Right cardiac atrium (tissue), 5 donors: ENCODE results near the gene TNFAIP8L2. TPM values are rescaled to one million over a fixed set of nuclear protein-coding genes. Genes with fewer than 3 reads are reported as not detected.
A peak's percentile ranks its signal among the peaks of the same experiment; 100 is the strongest.

Experiments
- ATAC-seq, 2 donors: fragments of 200-7000 bp; cut with Tn5 transposase; one replicate each; pipeline versions ENCODE4 v1.8.0 to v1.9.1; 2020; ENCODE audit warnings: moderate library complexity in 2 of 2, mild to moderate bottlenecking in 1 of 2
- DNase-seq, 3 donors: peaks; one replicate each; pipeline ENCODE4 v3.0.0-alpha.2; 2020
- H3K27ac ChIP-seq: one replicate; pipeline ENCODE4 v1.5.1; 2013; ENCODE audit warnings: mild to moderate bottlenecking, low read length, control low read depth, moderate library complexity
- H3K27me3 ChIP-seq: one replicate; pipeline ENCODE4 v1.6.1; 2013; ENCODE audit not compliant: control insufficient read depth, insufficient read depth
- H3K4me1 ChIP-seq: one replicate; pipeline ENCODE4 v1.6.1; 2013; ENCODE audit warnings: low read length; ENCODE audit not compliant: control insufficient read depth, insufficient read depth
- H3K4me3 ChIP-seq: one replicate; pipeline ENCODE4 v1.5.1; 2013; ENCODE audit warnings: low read length, control low read depth
- H3K9me3 ChIP-seq: one replicate; pipeline ENCODE4 v1.6.1; 2013; ENCODE audit warnings: low read length; ENCODE audit not compliant: control insufficient read depth
- WGBS: extraction: QIAGEN DNeasy Blood & Tissue Kit; methylation state at CpG from one replicate; pipeline ENCODE4 v1.1.7; 2013; 5-methylcytosine and 5-hydroxymethylcytosine counted together
- intact Hi-C, 4 donors: fragments of 100-400 bp; cut with DNase I; formaldehyde crosslinking; loops; one replicate each; pipeline versions ENCODE4 v1.11.0 to v1.14.0; 2022 to 2023
- polyA plus RNA-seq: library from polyadenylated mRNA; stranded (reverse); fragments of 200-250 nt; gene quantifications from one replicate; pipeline ENCODE4 v1.2.3, GENCODE V29; 2013
- total RNA-seq, 4 donors: library from RNA; stranded (reverse); fragmentation: NEBNext Ultra II Directional; extraction: Animal tissue kit (Norgen Biotek cat#: 25700); gene quantifications; one replicate each; pipeline ENCODE4 v1.2.1, GENCODE V29; 2021
- donor health status: healthy with polysubstance abuse.
- donor health status: DM: no; HTN: yes; CAD: no.
- donor health status: DM: no; HTN: no; CAD: no.
- donor health status: DM: no; HTN: yes; CAD: no; lungs with severe emphysema.
- donor health status: DM: yes; HTN: yes; CAD: no.

Gene TNFAIP8L2
- total and polyA plus RNA-seq, 5 donors: 1.8 to 3.7 (median 2.1) TPM

DNA sequence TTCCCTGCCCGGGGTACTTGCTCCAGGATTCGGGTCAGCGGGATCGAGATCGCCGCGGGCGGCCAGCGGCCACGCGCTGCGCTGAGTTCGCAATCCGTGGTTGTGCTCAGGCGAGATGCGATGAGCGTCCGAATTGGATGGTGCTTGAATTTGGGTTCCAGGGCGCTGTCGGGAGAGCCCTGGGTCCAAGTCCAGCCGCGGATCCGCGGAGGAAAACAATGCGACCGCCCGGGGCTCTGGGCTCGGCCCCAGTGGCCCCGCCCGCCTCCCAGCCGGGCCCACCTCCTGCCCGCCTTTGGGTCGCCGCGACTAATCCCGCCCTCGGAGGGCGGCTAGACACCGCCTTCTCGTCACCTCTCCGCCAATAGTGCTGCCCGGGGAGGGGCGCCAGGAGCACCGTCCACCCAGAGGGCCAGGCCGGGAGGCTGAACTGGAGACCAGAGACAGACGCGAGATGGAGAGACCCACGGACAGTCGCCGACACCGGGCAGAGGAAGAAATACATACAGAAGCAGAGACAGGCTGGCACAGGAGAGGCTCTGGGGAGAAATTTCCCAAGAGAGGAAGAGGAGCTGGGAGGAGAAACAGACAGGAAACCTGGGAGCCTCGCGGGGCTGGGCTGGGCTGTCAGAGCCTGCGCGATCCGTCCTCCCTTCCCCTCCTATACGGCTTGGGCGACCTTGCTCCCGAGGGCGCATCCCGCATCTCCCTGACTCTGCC, 9.9 kb upstream of the TNFAIP8L2 start, which contains the start of gene SEMA6C:
Gene SEMA6C, minus strand, starts transcription at position 220 of the 720 bp plus-strand sequence. CDS start 4,010 bp downstream, outside the sequence.
- H3K4me1 ChIP-seq: peaks cover 19% of the 10 kb centered on the region
- intact Hi-C loops: no loop called here
- DNase-seq (peak; percentile 97 to 99 (median 98)), ATAC-seq (peak; percentile 97)
- WGBS: under 1% methylated on average over 61 of the region's 61 CpGs
- H3K9me3 ChIP-seq: no peaks in the 10 kb centered on the region
- H3K27me3 ChIP-seq: no peaks in the 10 kb centered on the region
- peak within 1 kb of the TSS; percentile 95 for H3K27ac ChIP-seq
- H3K4me3 ChIP-seq: peak within 1 kb of the TSS; percentile 74

- intact Hi-C loops: no loop called here
- ATAC-seq (no peak), DNase-seq (no peak)
- Histone ChIP-seq H3K4me3 (peak overlapping the region; percentile 74), H3K9me3 (no peaks in the 10 kb centered on the region), H3K4me1 (peaks cover 19% of the 10 kb centered on the region), H3K27ac (peak overlapping the region; percentile 89), H3K27me3 (no peaks in the 10 kb centered on the region)
- 7% methylated on average over 7 of the region's 7 CpGs for WGBS
These were observed 9.3 kb upstream of the TNFAIP8L2 start for GRCh38 chr1:151147132-151147503.

GRCh38 chr1:151147665-151148064, 8.8 kb upstream of the TNFAIP8L2 start:
- 94% methylated on average over 2 of the region's 2 CpGs for WGBS
- Histone ChIP-seq H3K9me3 (no peaks in the 10 kb centered on the region), H3K4me3 (no peak overlapping the region), H3K27ac (peak overlapping the region; percentile 89), H3K4me1 (peaks cover 17% of the 10 kb centered on the region), H3K27me3 (no peaks in the 10 kb centered on the region)
- DNase-seq (no peak), ATAC-seq (no peak)
- intact Hi-C loops: no loop called here

DNA sequence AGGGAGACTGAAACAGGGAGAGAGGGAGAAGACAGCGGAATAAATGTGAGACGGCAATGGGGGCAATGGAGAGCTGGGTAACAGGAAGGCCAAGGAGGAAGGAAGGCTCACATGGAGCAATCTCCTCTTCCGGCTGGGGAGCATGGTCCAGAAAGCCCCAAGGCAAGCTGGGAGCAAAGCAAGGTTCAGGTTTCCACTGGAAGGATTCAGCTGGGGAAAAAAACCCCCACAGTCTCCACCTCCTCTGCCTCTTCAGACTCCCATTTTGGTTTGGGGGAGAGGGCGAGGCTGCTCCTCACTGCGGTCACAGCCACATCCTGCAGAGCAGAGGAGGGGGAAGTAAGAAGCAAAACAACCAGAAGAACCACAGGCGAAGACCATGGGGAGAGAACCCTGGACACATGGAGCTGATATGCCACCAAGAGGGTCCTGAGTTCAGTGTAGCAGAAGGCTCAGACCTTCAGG, 650 bp downstream of the TNFAIP8L2 start:
- peak overlapping the region; percentile 27 for H3K4me3 ChIP-seq
- H3K4me1 ChIP-seq: no peaks in the 10 kb centered on the region
- WGBS: 71% methylated on average over 6 of the region's 6 CpGs
- ATAC-seq (peak; percentile 22 to 30), DNase-seq (peak in 1 of 3 donors; percentile 59)
- no peaks in the 10 kb centered on the region for H3K27me3 ChIP-seq
- H3K27ac ChIP-seq: peak overlapping the region; percentile 15
- intact Hi-C loops: loop anchor here (2.0 to 10.0 kb wide), 3 partner anchors 52 to 60 kb away; no protein-coding TSS in a partner anchor
- no peaks in the 10 kb centered on the region for H3K9me3 ChIP-seq

DNA sequence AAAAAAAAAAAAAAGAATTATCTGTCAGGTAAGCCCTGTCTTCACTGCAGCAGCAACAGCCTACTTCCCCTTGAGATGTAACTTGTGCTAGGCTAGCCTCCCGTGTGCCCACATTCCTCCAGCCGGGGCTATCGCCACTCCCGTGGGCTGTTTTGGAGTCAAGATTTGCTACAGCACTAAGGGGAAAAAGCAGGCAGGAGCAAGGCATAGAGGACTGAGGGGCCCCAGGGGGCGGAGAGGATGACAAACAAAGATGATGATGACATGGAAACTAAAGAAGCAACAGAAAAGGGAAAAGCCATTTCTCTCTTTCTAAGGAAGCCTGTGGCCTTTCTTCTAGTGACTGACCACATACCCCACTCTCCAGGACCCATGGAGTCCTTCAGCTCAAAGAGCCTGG, 1.9 kb downstream of the TNFAIP8L2 start:
- H3K4me3 ChIP-seq: no peak overlapping the region
- H3K27me3 ChIP-seq: no peaks in the 10 kb centered on the region
- intact Hi-C loops: loop anchor here in 2 of 4 donors (5.0 to 10.0 kb wide), 2 partner anchors 54 to 61 kb away; no protein-coding TSS in a partner anchor
- no peak for ATAC-seq
- H3K4me1 ChIP-seq: no peaks in the 10 kb centered on the region
- no peak overlapping the region for H3K27ac ChIP-seq
- peak in 1 of 3 donors; percentile 26 for DNase-seq
- H3K9me3 ChIP-seq: no peaks in the 10 kb centered on the region
- 74% methylated on average over 5 of the region's 5 CpGs for WGBS

DNA sequence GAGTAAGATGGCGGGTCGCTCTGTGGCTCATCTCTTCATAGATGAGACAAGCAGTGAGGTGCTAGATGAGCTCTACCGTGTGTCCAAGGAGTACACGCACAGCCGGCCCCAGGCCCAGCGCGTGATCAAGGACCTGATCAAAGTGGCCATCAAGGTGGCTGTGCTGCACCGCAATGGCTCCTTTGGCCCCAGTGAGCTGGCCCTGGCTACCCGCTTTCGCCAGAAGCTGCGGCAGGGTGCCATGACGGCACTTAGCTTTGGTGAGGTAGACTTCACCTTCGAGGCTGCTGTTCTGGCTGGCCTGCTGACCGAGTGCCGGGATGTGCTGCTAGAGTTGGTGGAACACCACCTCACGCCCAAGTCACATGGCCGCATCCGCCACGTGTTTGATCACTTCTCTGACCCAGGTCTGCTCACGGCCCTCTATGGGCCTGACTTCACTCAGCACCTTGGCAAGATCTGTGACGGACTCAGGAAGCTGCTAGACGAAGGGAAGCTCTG, 2.4 kb downstream of the TNFAIP8L2 start:
- intact Hi-C loops: loop anchor here in 2 of 4 donors (5.0 to 10.0 kb wide), 2 partner anchors 54 to 62 kb away; no protein-coding TSS in a partner anchor
- H3K27me3 ChIP-seq: no peaks in the 10 kb centered on the region
- H3K4me1 ChIP-seq: no peaks in the 10 kb centered on the region
- H3K9me3 ChIP-seq: no peaks in the 10 kb centered on the region
- no peak overlapping the region for H3K27ac ChIP-seq
- DNase-seq (peak in 1 of 3 donors; percentile 64), ATAC-seq (peak; percentile 6 to 7)
- WGBS: 77% methylated on average over 22 of the region's 22 CpGs
- no peak overlapping the region for H3K4me3 ChIP-seq

DNA sequence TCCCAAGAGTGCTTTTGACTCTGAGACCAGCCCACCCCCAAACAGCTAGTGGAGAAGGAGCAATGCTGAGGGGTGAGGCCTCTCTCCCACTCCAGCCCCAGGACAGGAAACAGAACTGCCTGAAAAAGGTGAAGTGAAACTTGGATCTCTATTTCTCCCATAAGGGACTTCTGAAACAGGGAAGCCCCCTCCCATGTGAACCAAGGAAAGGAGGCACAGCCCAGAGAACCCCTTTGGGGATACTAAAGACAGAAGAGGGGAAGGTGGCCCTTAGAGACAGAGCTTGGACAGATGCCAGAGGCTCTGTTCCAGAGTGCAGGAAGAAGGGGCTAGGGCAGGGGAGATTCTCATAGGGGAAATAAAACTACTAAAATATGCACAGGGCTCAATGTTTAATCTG, 2.9 kb downstream of the TNFAIP8L2 start:
- H3K27ac ChIP-seq: no peak overlapping the region

DNA sequence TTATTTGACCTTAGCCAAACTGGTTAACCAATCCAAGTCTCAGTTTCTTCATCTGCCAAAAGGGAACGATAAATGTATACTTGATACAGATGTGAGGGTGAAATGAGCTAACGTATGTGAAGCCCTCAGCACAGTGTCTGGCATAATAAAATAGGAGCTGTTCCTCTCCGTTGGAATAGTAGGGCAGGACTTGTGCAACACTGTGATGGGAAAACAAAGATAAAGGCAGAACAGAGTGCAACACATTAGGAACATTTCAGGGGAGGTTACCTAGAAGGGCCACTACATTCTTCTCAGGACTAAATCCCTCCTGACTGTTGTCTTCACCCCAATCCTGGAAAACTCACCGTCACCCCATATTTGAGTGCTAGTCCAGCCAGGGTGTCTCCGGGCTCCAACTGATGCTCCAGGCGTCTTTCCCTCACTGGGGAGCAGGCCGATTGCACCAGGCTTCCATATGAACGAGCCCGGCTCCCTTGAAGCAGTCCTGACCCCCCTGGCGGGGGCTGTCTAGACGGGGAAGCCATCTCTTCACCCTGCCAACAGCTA, 8.4 kb downstream of the TNFAIP8L2 start:
- DNase-seq: no peak
- Histone ChIP-seq H3K9me3 (no peaks in the 10 kb centered on the region), H3K4me3 (peak overlapping the region; percentile 98), H3K4me1 (peaks cover 7% of the 10 kb centered on the region), H3K27ac (peak overlapping the region; percentile 98), H3K27me3 (no peaks in the 10 kb centered on the region)
- intact Hi-C loops: no loop called here
- 24% methylated on average over 11 of the region's 11 CpGs for WGBS
- ATAC-seq: peak; percentile 20 to 30

More for the DNA sequence above, 2.9 kb downstream of the TNFAIP8L2 start:
- no peak overlapping the region for H3K4me3 ChIP-seq
- H3K27me3 ChIP-seq: no peaks in the 10 kb centered on the region
- no peak for ATAC-seq
- DNase-seq: no peak
- H3K4me1 ChIP-seq: no peaks in the 10 kb centered on the region
- intact Hi-C loops: loop anchor here in 2 of 4 donors (5.0 to 10.0 kb wide), 2 partner anchors 55 to 62 kb away; no protein-coding TSS in a partner anchor
- H3K9me3 ChIP-seq: no peaks in the 10 kb centered on the region

DNA sequence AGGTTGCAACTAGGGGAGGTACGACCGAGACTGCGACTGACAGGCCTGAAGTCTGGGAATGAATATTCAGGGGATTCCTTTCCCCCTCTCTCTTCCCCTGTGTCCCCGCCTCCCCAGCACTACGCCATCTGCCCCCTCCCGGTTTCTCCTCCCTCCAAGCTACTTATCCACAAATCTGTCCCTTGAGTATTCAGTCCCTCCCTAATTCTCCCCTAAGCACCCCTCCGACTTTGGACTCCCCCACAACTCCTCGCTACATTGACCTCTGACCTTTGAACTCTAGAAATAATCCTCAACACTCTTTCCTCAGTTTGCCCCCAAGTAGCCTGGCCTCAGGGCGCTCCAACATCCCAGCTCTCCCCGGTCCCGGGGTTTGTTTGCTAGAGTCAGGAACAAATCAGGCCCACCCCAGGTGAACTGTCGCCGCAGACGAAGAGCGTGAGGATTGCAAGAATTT, 8.9 kb downstream of the TNFAIP8L2 start:
- intact Hi-C loops: no loop called here
- Histone ChIP-seq H3K9me3 (no peaks in the 10 kb centered on the region), H3K27ac (peak overlapping the region; percentile 98), H3K4me1 (peaks cover 7% of the 10 kb centered on the region), H3K27me3 (no peaks in the 10 kb centered on the region), H3K4me3 (peak overlapping the region; percentile 98)
- DNase-seq: peak; percentile 65 to 83 (median 79)
- WGBS: 5% methylated on average over 15 of the region's 15 CpGs
- ATAC-seq: peak; percentile 72 to 78

DNA sequence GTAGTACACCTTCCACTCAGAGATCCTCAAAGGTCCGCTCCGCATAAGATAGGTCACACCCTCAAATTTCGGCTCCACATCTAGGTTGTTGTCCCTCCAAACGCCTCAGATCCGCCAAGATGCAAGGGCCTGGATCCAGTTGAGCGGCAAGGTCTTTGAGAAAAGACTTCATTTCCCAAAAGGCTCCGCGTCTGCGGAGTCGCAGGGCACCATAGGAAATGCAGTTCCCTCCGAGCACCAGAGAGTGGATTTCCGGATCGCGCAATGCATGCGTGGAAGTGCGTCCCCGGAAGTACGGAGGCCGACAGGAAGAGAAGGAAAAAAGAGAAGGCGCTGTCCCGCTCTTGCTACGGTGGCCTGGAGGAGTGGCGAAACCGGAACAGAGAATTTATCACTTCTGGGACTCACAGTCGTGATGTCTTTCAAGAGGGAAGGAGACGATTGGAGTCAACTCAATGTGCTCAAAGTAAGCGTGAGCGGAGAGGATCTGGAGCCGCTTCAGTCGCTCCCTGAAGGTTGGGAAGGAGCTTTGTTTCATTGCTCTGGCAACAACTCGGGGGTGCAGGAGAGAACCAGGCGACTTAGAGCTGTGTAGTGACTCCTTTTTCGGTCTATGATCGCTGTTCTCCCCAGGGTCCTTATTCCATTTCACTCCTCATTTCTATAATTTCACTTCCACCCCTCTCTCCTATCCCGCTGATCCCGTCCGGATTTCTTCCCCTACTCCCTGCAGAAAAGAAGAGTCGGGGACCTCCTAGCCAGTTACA, 9.5 kb downstream of the TNFAIP8L2 start, which contains the start of the genes LYSMD1 and SCNM1:
Gene LYSMD1, minus strand, starts transcription at position 165 of the 767 bp plus-strand sequence. CDS start 644 bp downstream, outside the sequence.
Gene SCNM1, plus strand, starts transcription at position 407 of the 767 bp plus-strand sequence. Its CDS starts 9 bp downstream, at position 416.
- ATAC-seq (peak; percentile 95), DNase-seq (peak; percentile 97 to 98 (median 98))
- Histone ChIP-seq H3K4me3 (peak within 1 kb of the TSS; percentile 98), H3K27me3 (no peaks in the 10 kb centered on the region), H3K9me3 (no peaks in the 10 kb centered on the region), H3K27ac (peak within 1 kb of the TSS; percentile 98), H3K4me1 (peaks cover 7% of the 10 kb centered on the region)
- intact Hi-C loops: no loop called here
- WGBS: under 1% methylated on average over 38 of the region's 38 CpGs
